ENCODE data around the gene CRTC3.
"Not testable (repeated sequence)": the region's sequence is repeated elsewhere in the genome, so short reads cannot be mapped to it uniquely, and the experiment has no call there.

The CRTC3 gene

DNA sequence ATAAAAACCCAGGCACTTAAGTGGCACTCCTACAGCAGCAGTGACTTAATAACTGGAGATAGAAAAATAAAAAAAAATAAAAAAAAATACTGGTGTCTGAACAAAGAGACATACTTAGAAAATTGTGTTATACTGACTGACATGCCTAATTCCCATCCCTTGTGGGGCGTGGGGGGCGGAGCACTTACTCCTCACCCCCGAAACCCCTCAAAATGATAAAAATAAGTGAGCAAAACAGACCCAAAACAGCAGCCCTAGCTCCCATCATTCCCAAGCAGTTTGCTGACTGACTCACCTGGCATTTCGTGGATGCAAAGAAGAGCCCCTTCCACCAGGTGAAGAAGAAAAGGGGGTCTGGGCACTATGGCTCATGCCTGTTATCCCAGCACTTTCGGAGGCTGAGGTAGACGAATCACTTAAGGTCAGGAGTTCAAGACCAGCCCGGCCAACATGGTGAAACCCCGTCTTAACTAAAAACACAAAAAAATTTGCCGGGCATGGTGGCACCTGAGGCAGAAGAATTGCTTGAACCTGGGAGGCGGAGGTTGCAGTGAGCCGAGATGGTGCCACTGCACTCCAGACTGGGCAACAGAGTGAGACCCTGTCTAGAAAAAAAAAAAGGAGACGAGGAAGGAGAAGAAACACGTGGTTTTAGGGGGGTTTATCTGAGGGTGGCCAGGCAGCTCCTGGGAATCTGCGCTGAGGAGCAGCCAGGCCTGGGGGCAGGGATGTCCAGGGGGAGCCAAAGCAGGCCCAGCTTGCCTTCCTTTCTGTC, 136.6 kb downstream of the CRTC3 start:
- Histone ChIP-seq H3K36me3 (ENCODE audit: control insufficient read depth in 1 of 2, insufficient read depth in 2 of 2, low read length in 2 of 2) (no peaks in the 10 kb centered on the region), H3K4me3 (ENCODE audit: low read depth, low read length) (no peak overlapping the region), H3K18ac (ENCODE audit: low read length) (no peak overlapping the region), H3K14ac (ENCODE audit: low read length) (no peak overlapping the region), H4K8ac (ENCODE audit: low read depth, low read length) (no peak overlapping the region), H3K9me3 (ENCODE audit: insufficient read depth, low read depth, low read length) (no peaks in the 10 kb centered on the region), H4K91ac (ENCODE audit: low read depth, low read length) (no peak overlapping the region), H3K4ac (ENCODE audit: low read depth, low read length) (no peak overlapping the region), H4K12ac (ENCODE audit: low read depth, low read length) (no peak overlapping the region), H3K27me3 (ENCODE audit: insufficient read depth, low read length) (no peaks in the 10 kb centered on the region), H2AFZ (ENCODE audit: insufficient read depth, low read length, poor library complexity) (no peak overlapping the region), H3K9ac (ENCODE audit: low read length) (no peak overlapping the region), H3K79me1 (ENCODE audit: low read length) (no peaks in the 10 kb centered on the region), H3K4me2 (ENCODE audit: low read length) (no peak overlapping the region), H2BK12ac (ENCODE audit: low read length) (no peak overlapping the region), H3K4me1 (ENCODE audit: control insufficient read depth in 1 of 2, insufficient read depth in 2 of 2, low read length in 2 of 2) (no peaks in the 10 kb centered on the region), H2BK120ac (ENCODE audit: insufficient read depth, low read length, poor library complexity) (no peak overlapping the region), H2AK5ac (ENCODE audit: low read length) (no peak overlapping the region), H3K23ac (ENCODE audit: low read length) (no peak overlapping the region), H3K27ac (ENCODE audit: low read depth, low read length) (no peak overlapping the region), H2BK5ac (ENCODE audit: low read depth, low read length, poor library complexity) (no peak overlapping the region), H3K79me2 (ENCODE audit: control insufficient read depth, insufficient read depth, low read length, poor library complexity) (no peaks in the 10 kb centered on the region)
- no CpG with 5 or more reads among the region's 14 CpGs for WGBS (ENCODE audit: extremely low coverage, insufficient coverage, insufficient read length)
- DNase-seq: no peak

- Histone ChIP-seq H2BK5ac (ENCODE audit: low read depth, low read length, poor library complexity) (no peak overlapping the region), H3K4me1 (ENCODE audit: control insufficient read depth in 1 of 2, insufficient read depth in 2 of 2, low read length in 2 of 2) (no peaks in the 10 kb centered on the region), H4K8ac (ENCODE audit: low read depth, low read length) (no peak overlapping the region), H4K91ac (ENCODE audit: low read depth, low read length) (no peak overlapping the region), H3K4me2 (ENCODE audit: low read length) (no peak overlapping the region), H3K79me1 (ENCODE audit: low read length) (no peaks in the 10 kb centered on the region), H3K14ac (ENCODE audit: low read length) (no peak overlapping the region), H3K36me3 (ENCODE audit: control insufficient read depth in 1 of 2, insufficient read depth in 2 of 2, low read length in 2 of 2) (no peaks in the 10 kb centered on the region), H3K4ac (ENCODE audit: low read depth, low read length) (no peak overlapping the region), H3K27me3 (ENCODE audit: insufficient read depth, low read length) (no peaks in the 10 kb centered on the region), H3K27ac (ENCODE audit: low read depth, low read length) (no peak overlapping the region), H2AK5ac (ENCODE audit: low read length) (no peak overlapping the region), H3K4me3 (ENCODE audit: low read depth, low read length) (no peak overlapping the region), H2BK12ac (ENCODE audit: low read length) (no peak overlapping the region), H3K9ac (ENCODE audit: low read length) (no peak overlapping the region), H2BK120ac (ENCODE audit: insufficient read depth, low read length, poor library complexity) (no peak overlapping the region), H4K12ac (ENCODE audit: low read depth, low read length) (no peak overlapping the region), H3K79me2 (ENCODE audit: control insufficient read depth, insufficient read depth, low read length, poor library complexity) (no peaks in the 10 kb centered on the region), H3K9me3 (ENCODE audit: insufficient read depth, low read depth, low read length) (no peaks in the 10 kb centered on the region), H3K18ac (ENCODE audit: low read length) (no peak overlapping the region), H3K23ac (ENCODE audit: low read length) (no peak overlapping the region), H2AFZ (ENCODE audit: insufficient read depth, low read length, poor library complexity) (no peak overlapping the region)
- no peak for DNase-seq
- WGBS (ENCODE audit: extremely low coverage, insufficient coverage, insufficient read length): no CpG with 5 or more reads among the region's 8 CpGs
These were observed 137.5 kb downstream of the CRTC3 start for GRCh38 chr15:90667073-90667754.

GRCh38 chr15:90667755-90668345, 138.1 kb downstream of the CRTC3 start:
- H3K4me2 ChIP-seq (ENCODE audit: low read length); H3K18ac ChIP-seq (ENCODE audit: low read length); H2BK12ac ChIP-seq (ENCODE audit: low read length); H3K4ac ChIP-seq (ENCODE audit: low read depth, low read length); H3K79me2 ChIP-seq (ENCODE audit: control insufficient read depth, insufficient read depth, low read length, poor library complexity); H2AK5ac ChIP-seq (ENCODE audit: low read length); H2AFZ ChIP-seq (ENCODE audit: insufficient read depth, low read length, poor library complexity); H3K4me3 ChIP-seq (ENCODE audit: low read depth, low read length); H3K23ac ChIP-seq (ENCODE audit: low read length); H4K8ac ChIP-seq (ENCODE audit: low read depth, low read length); H4K91ac ChIP-seq (ENCODE audit: low read depth, low read length); H3K36me3 ChIP-seq (ENCODE audit: control insufficient read depth in 1 of 2, insufficient read depth in 2 of 2, low read length in 2 of 2); H2BK120ac ChIP-seq (ENCODE audit: insufficient read depth, low read length, poor library complexity); H3K4me1 ChIP-seq (ENCODE audit: control insufficient read depth in 1 of 2, insufficient read depth in 2 of 2, low read length in 2 of 2); H3K27me3 ChIP-seq (ENCODE audit: insufficient read depth, low read length); H2BK5ac ChIP-seq (ENCODE audit: low read depth, low read length, poor library complexity); DNase-seq; H3K9me3 ChIP-seq (ENCODE audit: insufficient read depth, low read depth, low read length); H4K12ac ChIP-seq (ENCODE audit: low read depth, low read length); H3K79me1 ChIP-seq (ENCODE audit: low read length); H3K27ac ChIP-seq (ENCODE audit: low read depth, low read length); H3K9ac ChIP-seq (ENCODE audit: low read length); H3K14ac ChIP-seq (ENCODE audit: low read length): not testable (repeated sequence)
- WGBS (ENCODE audit: extremely low coverage, insufficient coverage, insufficient read length): no CpG with 5 or more reads among the region's 7 CpGs

DNA sequence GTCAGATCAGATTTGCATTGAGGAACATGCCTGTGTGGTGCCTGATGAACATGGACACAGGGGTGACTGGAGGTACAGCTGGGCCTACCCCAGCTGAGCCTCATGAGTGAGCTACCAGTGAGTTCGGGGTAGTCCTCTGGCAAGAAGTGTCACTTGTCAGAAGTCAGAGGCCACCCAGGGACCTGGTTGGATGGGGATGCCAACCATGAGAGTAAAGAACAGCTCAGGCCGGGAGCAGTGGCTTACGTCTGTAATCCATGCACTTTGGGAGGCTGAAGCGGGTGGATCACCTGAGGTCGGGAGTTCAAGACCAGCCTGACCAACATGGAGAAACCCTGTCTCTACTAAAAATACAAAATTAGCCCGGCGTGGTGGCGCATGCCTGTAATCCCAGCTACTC, 140.9 kb downstream of the CRTC3 start:
- not testable (repeated sequence) for H3K9ac ChIP-seq (ENCODE audit: low read length); H3K23ac ChIP-seq (ENCODE audit: low read length); H4K12ac ChIP-seq (ENCODE audit: low read depth, low read length); H3K9me3 ChIP-seq (ENCODE audit: insufficient read depth, low read depth, low read length); H3K4me2 ChIP-seq (ENCODE audit: low read length); H2BK5ac ChIP-seq (ENCODE audit: low read depth, low read length, poor library complexity); H4K91ac ChIP-seq (ENCODE audit: low read depth, low read length); H3K14ac ChIP-seq (ENCODE audit: low read length); H2BK120ac ChIP-seq (ENCODE audit: insufficient read depth, low read length, poor library complexity); H3K27me3 ChIP-seq (ENCODE audit: insufficient read depth, low read length); H3K79me2 ChIP-seq (ENCODE audit: control insufficient read depth, insufficient read depth, low read length, poor library complexity); H3K4me1 ChIP-seq (ENCODE audit: control insufficient read depth in 1 of 2, insufficient read depth in 2 of 2, low read length in 2 of 2); H2BK12ac ChIP-seq (ENCODE audit: low read length); DNase-seq; H3K18ac ChIP-seq (ENCODE audit: low read length); H2AFZ ChIP-seq (ENCODE audit: insufficient read depth, low read length, poor library complexity); H4K8ac ChIP-seq (ENCODE audit: low read depth, low read length); H3K36me3 ChIP-seq (ENCODE audit: control insufficient read depth in 1 of 2, insufficient read depth in 2 of 2, low read length in 2 of 2); H2AK5ac ChIP-seq (ENCODE audit: low read length); H3K79me1 ChIP-seq (ENCODE audit: low read length); H3K4me3 ChIP-seq (ENCODE audit: low read depth, low read length); H3K27ac ChIP-seq (ENCODE audit: low read depth, low read length); H3K4ac ChIP-seq (ENCODE audit: low read depth, low read length)
- WGBS (ENCODE audit: extremely low coverage, insufficient coverage, insufficient read length): no CpG with 5 or more reads among the region's 8 CpGs
